Activated CD4-positive, alpha-beta T cell treated with anti-CD3 and anti-CD28 coated beads, Interleukin-2, amount 50 U/mL, for 16 hours (primary cell): ENCODE measurements around the gene NACAD.
A peak's percentile ranks its signal among the peaks of the same experiment; 100 is the strongest.
"Not testable (repeated sequence)": the region's sequence is repeated elsewhere in the genome, so short reads cannot be mapped to it uniquely, and the experiment has no call there.

Experiments
- DNase-seq: peaks from one replicate; pipeline ENCODE4 v3.0.0-alpha.2; 2020

NACAD gene

DNA sequence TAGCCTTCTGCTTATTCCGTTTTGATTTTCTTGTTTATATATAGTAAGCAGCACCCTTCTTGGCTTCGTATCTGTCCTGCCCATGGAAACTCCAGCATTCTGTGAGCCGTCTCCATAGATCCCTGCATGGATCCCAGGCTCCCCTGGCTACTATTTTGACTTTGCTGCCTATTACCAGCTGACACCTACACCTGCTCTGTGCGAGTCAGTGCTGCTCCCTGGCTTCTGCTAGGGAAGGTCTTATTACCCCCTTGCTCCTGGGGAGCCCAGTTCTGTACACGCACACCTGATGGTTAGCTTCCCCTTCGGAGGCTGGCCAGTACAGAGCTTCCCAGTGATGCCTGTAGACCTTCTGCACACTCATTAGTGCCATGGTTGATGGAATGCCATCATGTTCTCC, 35.4 kb downstream of the NACAD start:
- DNase-seq: no peak

DNA sequence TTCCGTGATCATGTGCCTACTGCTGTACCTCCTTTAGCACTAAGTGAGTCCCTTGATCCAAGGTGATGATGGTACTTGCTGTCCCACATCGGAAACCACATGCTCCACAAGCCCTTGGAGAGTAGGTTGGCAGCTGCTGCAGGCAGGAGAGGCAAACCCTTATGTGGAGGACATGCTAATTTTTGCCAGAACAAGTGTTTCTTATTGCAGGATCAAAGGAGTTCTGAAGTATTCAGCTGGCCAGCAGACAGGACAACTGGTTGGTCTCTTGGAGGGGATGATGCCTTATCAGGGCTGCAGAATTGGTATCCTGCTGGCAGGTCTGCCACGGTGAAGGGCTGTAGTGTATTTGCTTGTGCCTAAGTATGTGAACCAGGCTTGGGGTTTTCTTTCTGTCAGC, 36.8 kb downstream of the NACAD start:
- no peak for DNase-seq

- DNase-seq: no peak
Measured at GRCh38 chr7:45050198-45050597, 38.6 kb downstream of the NACAD start.

- no peak for DNase-seq
Measured at GRCh38 chr7:45048748-45049147, 40.0 kb downstream of the NACAD start.

DNA sequence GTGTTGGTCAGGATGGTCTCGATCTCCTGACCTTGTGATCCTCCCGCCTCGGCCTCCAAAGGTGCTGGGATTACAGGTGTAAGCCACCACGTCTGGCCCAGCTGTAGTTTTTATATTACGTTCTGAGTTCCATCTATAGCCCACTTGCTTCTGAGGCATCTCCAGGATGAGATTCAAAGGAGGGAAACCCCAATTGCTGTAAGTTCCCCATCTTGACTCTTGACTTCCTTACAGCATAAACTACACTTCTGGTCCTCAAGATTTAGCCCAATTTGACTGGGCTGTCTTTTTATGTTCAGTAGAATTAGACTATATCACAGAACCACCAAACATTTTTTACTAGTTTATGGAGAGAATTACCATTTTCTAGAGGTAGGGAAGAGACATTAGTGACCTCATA, 44.4 kb downstream of the NACAD start:
- no peak for DNase-seq

DNA sequence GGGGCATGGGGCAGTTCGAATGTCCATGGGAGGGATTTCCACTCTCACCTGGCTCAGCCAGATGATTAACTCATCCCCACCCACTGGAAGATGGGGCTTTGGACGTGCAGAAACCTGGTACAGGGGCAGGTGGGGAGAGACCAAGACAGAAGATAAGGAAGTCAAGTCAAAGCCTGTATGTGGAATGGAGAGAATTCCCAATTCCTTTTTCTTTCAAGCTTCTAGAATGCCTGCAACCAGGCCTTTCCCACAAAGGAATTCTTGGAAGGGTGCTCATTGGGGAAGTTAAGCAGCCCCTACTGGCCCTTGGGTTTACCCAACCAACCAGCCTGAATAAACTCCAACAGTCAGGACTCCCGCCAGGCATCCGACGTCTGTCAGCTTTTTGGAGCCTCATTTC, 49.7 kb downstream of the NACAD start:
- DNase-seq: no peak

DNA sequence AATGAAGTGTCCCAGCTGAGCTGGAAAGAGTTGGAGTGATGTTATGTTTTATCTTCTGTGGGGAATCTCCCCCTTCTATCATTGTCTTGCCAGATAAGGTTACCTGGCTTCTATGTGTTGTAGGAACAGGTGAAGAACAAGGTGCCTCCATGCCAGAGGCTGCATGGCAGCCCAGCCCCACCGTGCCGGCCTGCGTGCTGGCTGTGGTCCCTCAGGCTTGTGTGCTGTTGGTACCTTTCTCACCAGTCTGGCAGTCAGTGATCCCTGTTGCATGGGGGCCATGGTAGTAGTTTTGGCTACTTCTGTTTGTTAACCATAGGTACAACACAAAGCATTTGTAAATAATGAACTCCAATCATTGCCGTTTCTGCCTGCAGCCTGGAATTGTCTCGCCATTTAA, 50.9 kb downstream of the NACAD start:
- DNase-seq: no peak

GRCh38 chr7:45036796-45037195, 52.0 kb downstream of the NACAD start:
- DNase-seq: peak; percentile 65

- no peak for DNase-seq
Measured at GRCh38 chr7:45036317-45036716, 52.5 kb downstream of the NACAD start.

DNA sequence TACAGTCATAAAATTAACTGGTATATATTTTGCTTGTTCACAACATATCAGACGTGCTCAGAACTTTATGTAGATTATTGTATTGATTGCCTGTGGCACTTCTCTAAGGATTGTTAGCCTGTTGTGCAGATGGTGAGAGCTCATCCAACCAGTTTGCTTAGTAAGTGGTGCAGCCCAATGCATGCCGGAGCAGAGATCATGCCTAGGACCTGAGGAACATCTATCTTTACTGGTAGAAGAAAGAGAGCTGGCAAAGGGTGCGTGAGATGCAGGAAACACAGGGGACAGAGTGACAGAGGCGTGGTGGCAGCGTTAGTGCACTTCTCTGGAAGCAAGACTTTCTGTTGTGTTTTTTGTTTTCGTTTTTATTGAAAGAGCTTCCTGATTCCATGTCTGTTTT, 52.9 kb downstream of the NACAD start:
- DNase-seq: no peak

- no peak for DNase-seq
Measured at GRCh38 chr7:45035371-45035770, 53.4 kb downstream of the NACAD start.

DNA sequence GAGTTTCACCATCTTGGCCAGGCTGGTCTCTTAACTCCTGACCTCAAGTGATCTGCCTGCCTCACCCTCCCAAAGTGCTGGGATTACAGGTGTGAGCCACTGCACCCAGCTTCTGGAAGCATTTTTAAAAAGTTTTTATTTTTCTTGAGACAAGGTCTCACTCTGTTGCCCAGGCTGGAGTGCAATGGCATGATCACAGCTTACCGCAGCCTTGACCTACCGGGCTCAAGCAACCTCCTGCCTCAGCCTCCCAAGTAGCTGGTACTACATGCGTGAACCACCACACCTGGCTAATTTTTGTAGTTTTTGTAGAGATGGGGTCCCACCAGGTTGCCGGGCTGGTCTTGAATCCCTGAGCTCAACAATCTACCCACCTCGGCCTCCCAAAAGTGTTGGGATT, 54.1 kb downstream of the NACAD start:
- DNase-seq: not testable (repeated sequence)

DNA sequence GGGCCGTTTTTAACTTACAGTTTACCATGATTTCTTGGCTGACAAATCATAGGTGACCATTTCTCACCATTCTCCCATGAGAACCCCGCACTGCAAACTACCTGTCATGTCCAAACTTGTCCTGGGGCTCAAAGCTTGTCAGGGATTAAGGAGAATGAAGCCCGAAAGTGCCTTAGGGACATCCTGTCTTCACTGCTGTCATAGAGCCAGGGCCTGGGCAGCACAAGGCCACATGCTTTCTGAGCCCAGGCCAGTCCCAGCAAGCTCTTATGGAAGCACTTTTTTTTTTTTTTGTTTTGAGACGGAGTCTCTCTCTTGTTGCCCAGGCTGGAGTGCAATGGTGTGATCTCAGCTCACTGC, 54.9 kb downstream of the NACAD start:
- no peak for DNase-seq

DNA sequence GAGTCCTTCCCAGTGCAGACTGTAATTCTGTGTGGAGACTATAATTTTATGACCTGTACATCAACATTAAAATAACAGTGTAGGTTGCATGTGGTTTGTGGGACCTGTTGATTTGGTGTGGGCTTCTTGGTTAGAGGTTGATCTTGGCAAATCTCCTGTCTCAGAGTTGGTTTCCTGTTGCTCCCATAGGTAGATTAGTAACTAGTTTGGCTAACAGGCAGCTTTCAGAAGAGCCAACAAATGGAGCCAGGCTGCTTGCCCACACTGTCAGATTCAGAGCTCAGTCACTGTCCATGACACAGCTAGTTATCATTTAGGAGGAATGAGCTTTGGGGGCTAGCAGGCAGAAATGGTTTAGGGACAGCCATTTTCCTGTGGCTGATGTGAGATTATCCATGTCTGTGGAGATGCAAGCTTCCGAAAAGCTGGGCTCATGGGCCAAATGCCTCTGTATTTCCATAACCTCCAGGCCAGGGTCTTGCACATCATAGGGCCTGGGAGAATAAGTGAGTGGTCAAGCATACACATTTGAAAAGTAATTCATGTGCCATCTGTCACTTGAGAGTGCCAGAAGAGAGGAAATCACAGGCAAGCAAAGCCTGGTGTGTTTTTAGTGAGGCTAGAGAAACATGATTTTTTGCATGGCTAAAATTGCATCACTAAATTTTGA, 55.4 kb downstream of the NACAD start:
- peak; percentile 32 for DNase-seq

DNA sequence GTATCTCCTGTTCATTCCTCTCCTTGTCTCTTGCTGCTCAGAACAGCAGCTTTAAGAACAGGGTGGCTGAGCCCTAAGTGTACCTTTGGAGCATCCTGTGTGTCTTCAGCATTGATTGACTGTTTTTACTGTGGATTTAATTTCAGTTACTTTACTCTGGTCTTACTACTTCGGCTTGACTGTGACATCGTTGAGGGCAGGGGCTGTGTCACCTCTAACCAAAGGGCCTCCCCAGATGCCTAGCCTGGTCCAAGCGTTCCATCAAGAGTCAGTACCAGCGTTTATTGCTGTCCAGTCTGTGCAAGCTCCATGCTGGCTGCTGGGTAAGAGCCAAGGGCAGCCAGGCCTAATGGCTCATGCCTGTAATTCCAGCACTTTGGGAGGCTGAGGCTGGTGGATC, 56.3 kb downstream of the NACAD start:
- DNase-seq: no peak

GRCh38 chr7:45031829-45032228, 56.9 kb downstream of the NACAD start:
- DNase-seq: no peak
